OCI-LY7 (cell line): ENCODE data around the gene TP53I11.

Experiments
- EZH2phosphoT487 ChIP-seq: fragments of 200-600 bp; sonication (generic); IDR thresholded peaks from 2 replicates; pipeline ENCODE4 v1.6.1; 2018; ENCODE audit warnings: low read depth, borderline replicate concordance, mild to moderate bottlenecking, mixed run types, antibody characterized with exemption, low read length, moderate library complexity, mixed read lengths
- TF ChIP-seq, protein P1 (sequence below): fragments of 200-600 bp; sonication (generic); conservative IDR thresholded peaks from 2 replicates; pipeline ENCODE4 v1.5.1; 2014; ENCODE audit warnings: mild to moderate bottlenecking, antibody characterized with exemption, low read length, moderate library complexity, mixed read lengths

DNA sequence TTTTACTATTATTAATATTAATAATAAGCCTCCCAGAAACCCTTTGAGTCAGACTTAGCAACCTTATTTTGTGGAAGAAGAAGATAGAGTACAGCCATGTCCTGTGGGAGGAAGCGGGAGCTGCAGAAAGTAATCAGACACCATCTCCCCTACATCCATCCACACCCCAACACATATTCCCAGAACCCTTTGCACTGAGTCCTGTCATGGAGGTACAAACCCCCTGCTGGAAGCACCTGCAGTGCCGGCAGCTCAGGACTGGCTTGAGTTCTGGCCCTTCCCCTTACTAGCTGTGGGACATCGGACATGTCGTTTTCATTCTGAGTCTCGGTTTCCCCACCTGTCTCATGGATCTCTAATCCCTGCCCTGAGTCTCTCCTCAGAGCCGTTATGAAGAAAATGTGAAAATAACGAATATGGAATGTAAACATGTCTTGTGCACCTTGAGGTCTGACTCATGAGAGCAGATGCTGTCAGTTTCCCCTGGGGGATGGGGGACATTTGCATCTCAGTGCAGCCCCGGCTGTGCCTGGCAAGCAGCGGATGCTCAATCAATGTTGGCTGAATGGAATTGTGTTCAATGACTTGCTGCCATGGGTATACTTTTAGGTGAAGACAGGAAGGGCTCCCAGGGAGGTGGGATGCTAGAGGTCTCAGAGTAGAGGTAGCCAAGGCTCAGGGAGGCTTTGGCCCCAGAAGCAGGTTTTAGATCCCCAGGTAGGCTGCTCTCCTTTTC is 45.4 kb downstream of the TP53I11 start:
- TF ChIP-seq, protein P1, sequence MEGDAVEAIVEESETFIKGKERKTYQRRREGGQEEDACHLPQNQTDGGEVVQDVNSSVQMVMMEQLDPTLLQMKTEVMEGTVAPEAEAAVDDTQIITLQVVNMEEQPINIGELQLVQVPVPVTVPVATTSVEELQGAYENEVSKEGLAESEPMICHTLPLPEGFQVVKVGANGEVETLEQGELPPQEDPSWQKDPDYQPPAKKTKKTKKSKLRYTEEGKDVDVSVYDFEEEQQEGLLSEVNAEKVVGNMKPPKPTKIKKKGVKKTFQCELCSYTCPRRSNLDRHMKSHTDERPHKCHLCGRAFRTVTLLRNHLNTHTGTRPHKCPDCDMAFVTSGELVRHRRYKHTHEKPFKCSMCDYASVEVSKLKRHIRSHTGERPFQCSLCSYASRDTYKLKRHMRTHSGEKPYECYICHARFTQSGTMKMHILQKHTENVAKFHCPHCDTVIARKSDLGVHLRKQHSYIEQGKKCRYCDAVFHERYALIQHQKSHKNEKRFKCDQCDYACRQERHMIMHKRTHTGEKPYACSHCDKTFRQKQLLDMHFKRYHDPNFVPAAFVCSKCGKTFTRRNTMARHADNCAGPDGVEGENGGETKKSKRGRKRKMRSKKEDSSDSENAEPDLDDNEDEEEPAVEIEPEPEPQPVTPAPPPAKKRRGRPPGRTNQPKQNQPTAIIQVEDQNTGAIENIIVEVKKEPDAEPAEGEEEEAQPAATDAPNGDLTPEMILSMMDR, result no peak
- TF ChIP-seq EZH2phosphoT487, result no peak
